ENCODE measurements around the gene RIC8B.

- TF ChIP-seq SETDB1 (CRISPR knock-in tag; IDR thresholded peaks at IDR 0.05; ENCODE audit: borderline replicate concordance) (no peak), REST (IDR thresholded peaks at IDR 0.05; ENCODE audit: borderline replicate concordance in 1 of 2, low read depth in 1 of 2, low read length in 2 of 2) (no peak), EP300 (IDR thresholded peaks at IDR 0.05; ENCODE audit: low read depth in 2 of 2, low read length in 2 of 2) (no peak), EP300 (CRISPR knock-in tag; IDR thresholded peaks at IDR 0.05; ENCODE audit: borderline replicate concordance) (no peak), POGK (CRISPR knock-in tag; conservative IDR thresholded peaks at IDR 0.05) (no peak)
These were observed 115.6 kb downstream of the RIC8B start for GRCh38 chr12:106889950-106890626.

Data from HepG2 (cell line).